GM12874 (cell line): ENCODE results near the gene ST6GAL1.

Experiments used
- CTCF ChIP-seq: IDR thresholded peaks from 2 replicates; pipeline ENCODE4 v1.5.1; 2011; ENCODE audit warnings: low read depth, mild to moderate bottlenecking, control low read depth, low read length, moderate library complexity; ENCODE audit not compliant: insufficient read depth

Gene ST6GAL1

GRCh38 chr3:186998937-186999368, 68.6 kb downstream of the ST6GAL1 start:
- TF ChIP-seq CTCF: no peak

- no peak for TF ChIP-seq CTCF
These were observed 70.4 kb downstream of the ST6GAL1 start for GRCh38 chr3:187000711-187001151.

GRCh38 chr3:187002915-187003314, 72.6 kb downstream of the ST6GAL1 start:
- TF ChIP-seq CTCF: no peak

- TF ChIP-seq CTCF: no peak
These were observed 75.6 kb downstream of the ST6GAL1 start for GRCh38 chr3:187005827-187006481.

GRCh38 chr3:187006864-187007630, 76.7 kb downstream of the ST6GAL1 start:
- no peak for TF ChIP-seq CTCF

GRCh38 chr3:187011915-187012314, 81.6 kb downstream of the ST6GAL1 start:
- no peak for TF ChIP-seq CTCF

GRCh38 chr3:187012609-187013051, 82.3 kb downstream of the ST6GAL1 start:
- TF ChIP-seq CTCF: no peak
